GM12865 (cell line): ENCODE measurements around the gene PHAF1.

ENCODE experiments used
- DNase-seq: peaks from one replicate; pipeline ENCODE4 v3.0.0; 2010; ENCODE audit warnings: low read depth
- H3K4me3 ChIP-seq: 2 replicates; pipeline ENCODE4 v1.5.1; 2011; ENCODE audit warnings: mild to moderate bottlenecking, low read depth, low read length, control low read depth
- TF ChIP-seq, protein P1 (sequence below): IDR thresholded peaks from 2 replicates; pipeline ENCODE4 v1.5.1; 2011; ENCODE audit warnings: low read length, control low read depth, low read depth, inconsistent platforms; ENCODE audit not compliant: insufficient read depth; ENCODE audit errors: missing control alignments

PHAF1 gene

GRCh38 chr16:67128417-67128816 lies 18.7 kb downstream of the PHAF1 start:
- TF ChIP-seq, protein P1, sequence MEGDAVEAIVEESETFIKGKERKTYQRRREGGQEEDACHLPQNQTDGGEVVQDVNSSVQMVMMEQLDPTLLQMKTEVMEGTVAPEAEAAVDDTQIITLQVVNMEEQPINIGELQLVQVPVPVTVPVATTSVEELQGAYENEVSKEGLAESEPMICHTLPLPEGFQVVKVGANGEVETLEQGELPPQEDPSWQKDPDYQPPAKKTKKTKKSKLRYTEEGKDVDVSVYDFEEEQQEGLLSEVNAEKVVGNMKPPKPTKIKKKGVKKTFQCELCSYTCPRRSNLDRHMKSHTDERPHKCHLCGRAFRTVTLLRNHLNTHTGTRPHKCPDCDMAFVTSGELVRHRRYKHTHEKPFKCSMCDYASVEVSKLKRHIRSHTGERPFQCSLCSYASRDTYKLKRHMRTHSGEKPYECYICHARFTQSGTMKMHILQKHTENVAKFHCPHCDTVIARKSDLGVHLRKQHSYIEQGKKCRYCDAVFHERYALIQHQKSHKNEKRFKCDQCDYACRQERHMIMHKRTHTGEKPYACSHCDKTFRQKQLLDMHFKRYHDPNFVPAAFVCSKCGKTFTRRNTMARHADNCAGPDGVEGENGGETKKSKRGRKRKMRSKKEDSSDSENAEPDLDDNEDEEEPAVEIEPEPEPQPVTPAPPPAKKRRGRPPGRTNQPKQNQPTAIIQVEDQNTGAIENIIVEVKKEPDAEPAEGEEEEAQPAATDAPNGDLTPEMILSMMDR = no peak
- H3K4me3 ChIP-seq = no peak overlapping the region
- DNase-seq = no peak

DNA sequence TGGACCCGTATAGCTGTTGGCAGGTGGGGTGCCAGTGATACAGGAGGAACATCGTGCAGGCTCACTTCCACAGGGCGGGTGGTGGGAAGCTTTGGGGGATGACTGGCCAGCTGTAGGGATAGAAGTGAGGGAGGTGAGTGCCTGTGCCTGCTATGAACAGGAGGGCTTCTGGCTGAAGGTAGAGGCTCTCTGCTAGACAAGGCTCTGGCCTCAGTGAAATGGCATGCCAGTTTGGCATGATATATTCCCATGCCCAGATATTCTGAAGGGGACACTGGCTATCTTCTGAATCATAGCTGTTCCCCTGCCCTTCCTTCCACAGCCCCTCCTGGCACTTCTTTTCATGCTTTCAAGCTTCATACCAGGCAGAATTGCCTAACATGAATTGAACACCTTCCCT lies 19.1 kb downstream of the PHAF1 start:
- TF ChIP-seq, protein P1 = no peak
- H3K4me3 ChIP-seq = no peak overlapping the region
- no peak for DNase-seq

DNA sequence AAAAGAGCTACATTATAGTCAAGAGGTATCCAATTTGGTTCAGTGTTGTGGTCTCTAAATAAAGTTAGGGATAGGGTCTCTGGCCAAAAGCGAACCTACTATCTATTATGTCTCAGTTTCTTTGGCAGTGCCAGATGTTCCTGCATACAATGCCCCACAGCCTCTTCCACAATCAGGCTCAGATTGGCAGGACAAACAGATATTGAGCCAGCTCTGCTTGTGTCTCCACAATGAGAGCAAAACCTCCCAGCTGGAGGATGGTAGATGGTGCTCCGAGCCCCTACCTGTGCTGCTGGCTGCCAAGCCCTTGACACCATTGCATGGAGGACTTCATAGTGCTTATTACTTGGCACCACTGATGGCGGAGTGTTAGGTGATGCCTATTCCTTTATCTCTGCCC lies 19.7 kb downstream of the PHAF1 start:
- no peak for DNase-seq
- H3K4me3 ChIP-seq = no peak overlapping the region
- TF ChIP-seq, protein P1 = no peak

- TF ChIP-seq, protein P1 = no peak
- DNase-seq = no peak
- no peak overlapping the region for H3K4me3 ChIP-seq
Observed at GRCh38 chr16:67137605-67138004, 27.9 kb downstream of the PHAF1 start.

- DNase-seq = no peak
- TF ChIP-seq, protein P1 = no peak
- H3K4me3 ChIP-seq = no peak overlapping the region
Observed at GRCh38 chr16:67141391-67141790, 31.6 kb downstream of the PHAF1 start.

GRCh38 chr16:67142342-67142741 lies 32.6 kb downstream of the PHAF1 start:
- TF ChIP-seq, protein P1 = no peak
- H3K4me3 ChIP-seq = no peak overlapping the region
- no peak for DNase-seq

- no peak for DNase-seq
- no peak overlapping the region for H3K4me3 ChIP-seq
- TF ChIP-seq, protein P1 = no peak
Observed at GRCh38 chr16:67144943-67145342, 35.2 kb downstream of the PHAF1 start.
